Measurements from ENCODE around the gene HNRNPA1.
A peak's percentile ranks its signal among the peaks of the same experiment; 100 is the strongest.

Gene HNRNPA1

DNA sequence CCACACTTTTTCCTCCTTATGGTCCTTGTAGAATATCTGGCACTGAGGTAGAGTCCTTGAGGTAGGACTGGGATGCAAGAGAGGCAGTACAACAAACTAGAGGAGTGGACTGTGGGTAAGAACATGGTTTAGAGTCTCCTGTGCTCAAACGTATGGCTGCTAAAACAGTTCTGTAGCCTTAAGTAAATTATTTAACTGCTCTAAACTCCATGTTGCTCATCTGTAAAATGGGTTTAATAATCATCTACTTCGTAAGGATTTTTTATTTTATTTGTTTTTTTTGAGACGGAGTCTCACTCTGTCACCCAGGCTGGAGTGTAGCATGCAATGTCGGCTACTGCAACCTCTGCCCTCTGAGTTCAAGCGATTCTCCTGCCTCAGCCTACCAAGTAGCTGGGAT, 40.8 kb downstream of the HNRNPA1 start:
- no peak overlapping the region for H3K27ac ChIP-seq
- TF ChIP-seq, protein P1, sequence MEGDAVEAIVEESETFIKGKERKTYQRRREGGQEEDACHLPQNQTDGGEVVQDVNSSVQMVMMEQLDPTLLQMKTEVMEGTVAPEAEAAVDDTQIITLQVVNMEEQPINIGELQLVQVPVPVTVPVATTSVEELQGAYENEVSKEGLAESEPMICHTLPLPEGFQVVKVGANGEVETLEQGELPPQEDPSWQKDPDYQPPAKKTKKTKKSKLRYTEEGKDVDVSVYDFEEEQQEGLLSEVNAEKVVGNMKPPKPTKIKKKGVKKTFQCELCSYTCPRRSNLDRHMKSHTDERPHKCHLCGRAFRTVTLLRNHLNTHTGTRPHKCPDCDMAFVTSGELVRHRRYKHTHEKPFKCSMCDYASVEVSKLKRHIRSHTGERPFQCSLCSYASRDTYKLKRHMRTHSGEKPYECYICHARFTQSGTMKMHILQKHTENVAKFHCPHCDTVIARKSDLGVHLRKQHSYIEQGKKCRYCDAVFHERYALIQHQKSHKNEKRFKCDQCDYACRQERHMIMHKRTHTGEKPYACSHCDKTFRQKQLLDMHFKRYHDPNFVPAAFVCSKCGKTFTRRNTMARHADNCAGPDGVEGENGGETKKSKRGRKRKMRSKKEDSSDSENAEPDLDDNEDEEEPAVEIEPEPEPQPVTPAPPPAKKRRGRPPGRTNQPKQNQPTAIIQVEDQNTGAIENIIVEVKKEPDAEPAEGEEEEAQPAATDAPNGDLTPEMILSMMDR (conservative IDR thresholded peaks at IDR 0.05) = no peak
- no peak for TF ChIP-seq ZFX (IDR thresholded peaks at IDR 0.05)

DNA sequence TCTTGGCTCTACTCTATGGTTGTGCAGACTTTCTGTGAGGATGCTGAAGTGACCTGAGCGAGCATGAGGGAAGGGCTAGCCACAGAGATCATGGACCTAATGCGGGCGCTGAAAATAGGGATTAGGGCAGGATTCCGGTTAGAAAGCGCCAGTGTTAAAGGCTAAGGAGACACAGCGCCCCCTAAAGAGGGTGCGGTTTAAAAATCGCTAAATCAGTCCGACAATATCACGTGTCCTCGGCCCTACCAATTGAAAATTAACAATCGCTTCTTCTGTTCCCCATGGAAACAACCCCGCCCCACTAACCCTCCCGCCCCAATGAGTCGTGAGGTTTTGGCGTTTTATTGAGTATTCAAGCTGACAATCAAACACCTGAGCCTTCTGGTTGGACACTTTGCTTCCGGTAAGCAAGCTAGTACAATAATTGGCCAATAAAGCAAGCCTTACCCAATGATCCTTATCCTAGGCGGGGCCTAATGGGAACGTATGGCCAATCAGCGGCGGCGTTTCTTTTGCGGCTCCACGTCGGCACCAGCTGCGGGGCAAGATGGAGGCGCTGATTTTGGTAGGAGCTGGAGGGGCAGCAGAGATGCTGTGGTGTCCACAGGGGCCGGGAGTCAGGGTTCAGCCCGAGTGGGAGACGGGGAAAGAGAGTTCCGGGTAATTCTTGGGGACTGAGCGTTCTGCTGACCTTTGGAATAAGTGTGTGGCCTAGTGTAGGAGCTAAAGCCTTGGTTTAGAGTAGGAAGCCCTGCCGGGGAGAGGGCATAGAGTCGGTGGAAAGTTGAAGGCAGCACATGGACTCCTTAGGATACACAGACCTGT, 44.3 kb downstream of the HNRNPA1 start, which contains the start of gene COPZ1:
Gene COPZ1 (plus strand): TSS at position 515 of the 825 bp plus-strand sequence. CDS start 33 bp downstream, at position 548.
- TF ChIP-seq, protein P1 (conservative IDR thresholded peaks at IDR 0.05) = peak; percentile 94
- peak; percentile 97; the same call in 1 of the 2 replicates for TF ChIP-seq ZFX (IDR thresholded peaks at IDR 0.05)
- peak within 1 kb of the TSS; percentile 81 for H3K27ac ChIP-seq

DNA sequence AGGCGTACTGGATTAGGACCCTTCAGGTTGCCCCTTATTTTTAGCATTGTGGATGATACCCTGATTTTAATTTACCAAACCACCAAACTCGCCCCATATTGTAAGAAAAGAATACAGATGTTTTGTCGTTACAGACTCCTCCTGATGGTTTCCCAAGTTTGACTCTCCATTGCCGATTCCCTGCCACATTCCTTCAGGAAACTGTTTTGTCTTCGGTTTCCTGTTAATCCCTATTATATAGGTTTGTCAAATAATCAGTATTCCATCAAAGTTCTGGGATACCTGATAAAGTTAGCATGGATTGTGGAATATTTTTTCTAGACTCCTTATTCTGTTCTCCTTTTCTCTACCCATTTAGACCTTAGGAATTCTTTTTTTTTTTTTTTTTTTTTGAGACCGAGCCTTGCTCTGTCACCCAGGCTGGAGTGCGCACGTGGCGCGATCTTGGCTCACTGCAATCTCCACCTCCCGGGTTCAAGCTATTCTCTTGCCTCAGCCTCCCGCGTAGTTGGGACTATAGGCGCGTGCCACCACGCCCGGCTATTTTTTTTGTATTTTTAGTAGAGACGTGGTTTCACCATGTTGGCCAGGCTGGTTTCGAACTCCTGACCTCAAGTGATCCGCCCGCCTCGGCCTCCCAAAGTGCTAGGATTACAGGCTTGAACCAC, 45.0 kb downstream of the HNRNPA1 start:
- peak; percentile 57; the same call in 1 of the 2 replicates for TF ChIP-seq ZFX (IDR thresholded peaks at IDR 0.05)
- peak overlapping the region; percentile 81 for H3K27ac ChIP-seq

DNA sequence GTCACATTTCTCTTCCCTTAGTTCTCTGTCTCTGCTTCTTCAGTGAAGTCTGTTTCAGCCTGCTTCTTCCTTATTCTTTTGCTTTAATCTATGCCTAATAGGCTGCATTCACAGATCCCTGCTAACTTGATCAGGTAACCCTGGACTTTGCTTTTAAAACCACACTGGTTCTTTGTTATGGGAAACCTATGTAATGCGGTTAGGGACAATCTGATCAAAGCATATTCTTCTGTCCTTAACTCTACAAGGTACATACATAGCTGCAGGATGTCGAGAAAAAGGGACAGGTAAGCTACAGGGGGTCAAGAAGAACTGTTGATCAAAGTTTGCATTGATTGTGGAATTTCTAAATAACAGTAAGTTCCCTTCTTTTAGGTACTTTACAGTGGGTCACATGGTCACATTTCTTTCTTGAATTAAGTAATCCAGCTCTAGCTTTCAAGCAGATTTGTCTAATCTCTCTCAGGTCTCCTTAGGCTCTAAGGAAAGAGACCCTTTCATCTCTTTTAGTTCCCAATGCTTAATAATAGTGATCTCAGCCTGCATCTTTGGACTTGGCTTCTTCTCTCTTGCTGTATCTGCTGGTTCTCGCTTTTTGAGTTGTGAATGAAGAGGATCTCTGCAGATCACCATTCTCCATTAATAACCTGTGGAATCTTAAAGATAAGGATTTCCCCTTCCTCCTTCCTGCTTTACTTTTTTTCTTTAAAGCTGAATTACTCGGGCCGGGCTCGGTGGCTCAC, 48.2 kb downstream of the HNRNPA1 start:
- TF ChIP-seq, protein P1 (conservative IDR thresholded peaks at IDR 0.05) = no peak
- no peak for TF ChIP-seq ZFX (IDR thresholded peaks at IDR 0.05)
- no peak overlapping the region for H3K27ac ChIP-seq

DNA sequence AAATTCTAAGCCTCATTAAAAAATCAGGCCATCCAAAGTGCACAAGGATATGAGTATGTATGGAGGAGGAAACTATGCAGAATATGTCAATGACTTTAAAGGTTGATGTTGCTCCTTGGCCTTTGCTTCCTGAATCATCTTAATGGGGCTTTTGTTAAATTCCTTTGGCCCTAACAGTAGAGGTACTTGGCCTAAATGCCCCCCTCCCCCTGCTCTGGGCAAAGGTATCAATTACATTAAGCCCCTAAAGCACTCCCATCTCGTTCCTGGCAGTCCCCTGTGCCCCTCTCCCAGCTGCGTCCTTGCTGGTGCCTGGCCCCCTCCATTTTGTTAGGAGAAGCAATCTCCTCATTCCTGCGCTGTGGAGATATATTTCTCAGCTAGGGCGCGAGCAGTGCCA, 49.2 kb downstream of the HNRNPA1 start:
- no peak overlapping the region for H3K27ac ChIP-seq
- TF ChIP-seq ZFX (IDR thresholded peaks at IDR 0.05) = no peak
- TF ChIP-seq, protein P1 (conservative IDR thresholded peaks at IDR 0.05) = no peak

DNA sequence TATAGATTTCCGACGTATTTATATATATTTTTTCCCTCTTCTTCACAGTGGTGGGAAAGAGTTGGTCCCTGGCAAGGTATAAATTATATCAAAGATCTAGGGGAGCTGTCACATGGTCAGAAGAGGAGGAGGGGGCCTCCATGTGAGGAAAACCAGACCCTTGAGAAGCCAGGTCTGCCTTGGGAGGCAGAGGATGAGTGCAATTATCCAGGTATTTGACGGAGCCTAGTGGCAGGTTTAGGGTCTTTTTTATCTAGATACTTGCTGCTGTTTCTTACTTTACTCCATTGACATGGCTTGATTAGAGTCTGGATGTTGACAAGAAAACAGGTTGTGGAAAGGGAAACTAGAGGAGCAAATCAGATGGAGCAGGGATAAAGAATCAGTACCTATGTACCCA, 49.9 kb downstream of the HNRNPA1 start:
- TF ChIP-seq ZFX (IDR thresholded peaks at IDR 0.05) = no peak
- TF ChIP-seq, protein P1 (conservative IDR thresholded peaks at IDR 0.05) = no peak
- H3K27ac ChIP-seq = no peak overlapping the region

DNA sequence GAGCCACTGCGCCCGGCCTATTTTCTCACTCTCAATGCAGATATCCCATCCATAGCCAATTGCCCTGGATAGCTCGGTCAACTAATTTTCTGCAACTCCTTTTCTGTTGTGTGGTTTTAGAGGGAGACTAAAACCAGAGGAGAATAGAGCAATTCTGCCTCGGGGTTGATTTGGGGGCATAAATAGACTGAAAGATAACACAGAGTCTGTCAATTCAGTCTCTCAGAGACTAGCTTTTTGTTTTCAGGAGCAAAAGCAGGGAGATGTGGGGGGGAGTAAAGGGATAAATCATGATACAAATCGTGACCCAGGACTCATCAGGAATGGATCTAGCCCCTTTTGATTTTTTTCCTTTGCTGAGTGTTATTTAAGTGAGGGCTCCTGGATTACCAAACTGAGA, 50.9 kb downstream of the HNRNPA1 start:
- H3K27ac ChIP-seq = no peak overlapping the region
- no peak for TF ChIP-seq ZFX (IDR thresholded peaks at IDR 0.05)
- TF ChIP-seq, protein P1 (conservative IDR thresholded peaks at IDR 0.05) = no peak
